CD4-positive, alpha-beta T cell (primary cell): ENCODE results near the gene EBPL. TPM values are rescaled to one million over a fixed set of nuclear protein-coding genes. Genes with fewer than 3 reads are reported as not detected.

Experiments used
- total RNA-seq, 174 experiments: library from RNA in 2 of 174; stranded (reverse) in 2 of 174; gene quantifications; one replicate each; pipeline ENCODE4 v1.2.3 and lab custom pipeline; 2021 to 2026

EBPL gene
- total RNA-seq, 2 experiments from 2014 or later = 22.3 to 23.2 TPM

Other genes starting within 250 kb of the EBPL start
- gene CAB39L, start 247.4 kb downstream of the EBPL start, total RNA-seq = 1 to 10 TPM; 1.9 to 2.5 TPM
- 10 to 100 TPM; 10.8 to 11.5 TPM for gene SETDB2, start 247.2 kb downstream of the EBPL start, total RNA-seq
- gene PHF11, start 195.5 kb downstream of the EBPL start, total RNA-seq = 100 to 1,000 TPM; 105 TPM
- 10 to 100 TPM; 10.3 to 11.4 TPM for gene RCBTB1, start 105.9 kb downstream of the EBPL start, total RNA-seq
- under 1 TPM; 0.11 to 0.14 TPM for gene ARL11, start 63.0 kb downstream of the EBPL start, total RNA-seq
- gene KPNA3, start 101.2 kb upstream of the EBPL start, total RNA-seq = 10 to 100 TPM; 15.7 to 17.3 TPM
- gene SPRYD7, start 244.9 kb upstream of the EBPL start, total RNA-seq = 1 to 10 TPM; 1.1 to 1.5 TPM